ENCODE data around the gene RHEBL1.

Gene RHEBL1

DNA sequence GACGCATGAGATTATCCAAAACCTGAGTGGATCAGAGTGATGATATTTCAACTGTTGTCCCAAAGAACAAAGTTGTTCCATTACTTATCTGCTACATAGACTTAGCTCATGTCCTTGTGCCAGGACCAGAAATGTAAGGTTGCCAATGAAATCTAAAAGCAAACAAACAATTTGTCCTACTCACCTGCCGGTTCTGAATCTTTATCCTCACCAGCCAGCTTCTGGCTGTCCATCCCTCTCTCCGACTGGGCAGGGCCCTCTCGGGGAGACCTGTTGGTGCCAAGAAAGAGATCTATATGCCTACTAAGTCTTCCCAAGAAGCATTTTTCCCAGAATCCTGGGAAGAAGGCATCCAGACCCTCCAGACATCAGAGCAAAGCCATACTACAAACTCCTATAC is 14.7 kb downstream of the RHEBL1 start:
- DNase-seq (ENCODE audit: low read depth in 1 of 2, low spot score in 1 of 2) = no peak

DNA sequence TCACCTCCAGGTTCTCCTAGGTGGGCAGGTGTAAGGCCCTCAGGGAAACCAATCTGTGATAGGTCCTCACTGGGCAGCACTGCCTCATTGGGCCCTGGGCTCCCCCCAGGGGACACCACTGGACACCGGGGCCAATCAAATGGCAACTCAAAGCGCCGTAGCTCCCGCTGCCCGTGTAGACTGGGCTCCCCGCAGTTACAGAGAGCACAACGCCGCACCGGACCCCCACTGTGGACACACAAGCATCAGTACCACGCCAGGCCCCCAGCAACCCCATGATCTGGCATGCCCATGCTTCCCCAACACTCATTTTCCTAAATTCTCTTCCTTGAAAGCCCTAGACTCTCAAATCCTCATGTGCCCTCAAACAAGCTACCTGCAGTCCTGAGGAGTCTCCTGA is 15.3 kb downstream of the RHEBL1 start:
- DNase-seq (ENCODE audit: low read depth in 1 of 2, low spot score in 1 of 2) = no peak

DNA sequence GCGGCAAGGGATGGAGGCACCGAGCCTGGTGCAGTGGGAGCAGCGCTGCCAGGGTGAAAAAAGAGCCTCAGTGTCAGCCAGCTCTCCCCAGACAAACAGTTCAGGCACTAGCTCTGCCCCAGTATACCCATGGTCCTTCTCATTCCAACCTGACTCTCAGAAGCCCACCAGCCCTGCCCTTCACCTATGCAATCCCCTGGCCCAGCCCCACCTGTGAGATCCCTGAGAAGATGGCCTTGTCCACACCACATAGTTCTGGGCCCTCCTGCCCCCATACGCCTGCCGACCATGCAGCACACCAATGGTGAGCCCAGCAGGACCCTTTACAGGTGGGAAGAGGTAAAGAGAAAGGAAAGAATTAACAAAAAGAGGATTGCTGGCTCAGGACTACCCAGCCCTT is 15.7 kb downstream of the RHEBL1 start:
- no peak for DNase-seq (ENCODE audit: low read depth in 1 of 2, low spot score in 1 of 2)

DNA sequence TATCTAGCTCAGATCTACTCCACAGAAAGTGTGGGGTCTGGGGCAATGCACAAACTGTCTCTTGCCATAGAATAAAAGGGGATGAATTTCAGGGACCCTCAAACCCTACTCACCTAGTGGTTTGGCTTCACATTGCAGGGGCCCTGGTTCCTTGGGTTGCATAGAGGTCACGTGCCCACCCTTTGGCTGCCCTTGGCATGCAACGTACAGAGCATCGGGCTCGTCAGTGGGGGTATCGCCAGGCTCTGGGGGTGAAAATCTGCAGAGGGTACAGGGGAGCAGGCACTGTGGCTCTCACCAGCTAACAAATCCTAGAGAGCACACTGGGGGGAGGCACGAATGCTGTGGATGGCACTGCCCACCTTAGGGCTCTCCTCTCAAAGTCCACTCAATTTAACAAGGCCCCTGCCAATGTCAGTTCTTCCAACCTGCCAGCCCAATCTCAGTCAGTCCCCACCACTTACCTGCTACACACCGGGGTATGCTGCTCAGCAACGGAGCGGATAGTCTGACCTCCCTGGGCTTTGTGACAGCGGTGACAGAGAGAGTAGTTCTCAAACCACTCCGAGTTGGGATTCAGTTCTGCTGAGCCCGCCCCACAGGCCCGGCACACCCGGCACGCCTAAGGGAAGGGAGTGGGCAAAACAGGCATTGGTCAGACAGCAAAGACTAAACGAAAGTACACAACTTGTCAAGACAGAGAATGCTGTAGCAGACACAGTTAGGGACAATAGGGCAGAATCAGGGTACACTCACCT is 17.1 kb downstream of the RHEBL1 start:
- no peak for DNase-seq (ENCODE audit: low read depth in 1 of 2, low spot score in 1 of 2)

DNA sequence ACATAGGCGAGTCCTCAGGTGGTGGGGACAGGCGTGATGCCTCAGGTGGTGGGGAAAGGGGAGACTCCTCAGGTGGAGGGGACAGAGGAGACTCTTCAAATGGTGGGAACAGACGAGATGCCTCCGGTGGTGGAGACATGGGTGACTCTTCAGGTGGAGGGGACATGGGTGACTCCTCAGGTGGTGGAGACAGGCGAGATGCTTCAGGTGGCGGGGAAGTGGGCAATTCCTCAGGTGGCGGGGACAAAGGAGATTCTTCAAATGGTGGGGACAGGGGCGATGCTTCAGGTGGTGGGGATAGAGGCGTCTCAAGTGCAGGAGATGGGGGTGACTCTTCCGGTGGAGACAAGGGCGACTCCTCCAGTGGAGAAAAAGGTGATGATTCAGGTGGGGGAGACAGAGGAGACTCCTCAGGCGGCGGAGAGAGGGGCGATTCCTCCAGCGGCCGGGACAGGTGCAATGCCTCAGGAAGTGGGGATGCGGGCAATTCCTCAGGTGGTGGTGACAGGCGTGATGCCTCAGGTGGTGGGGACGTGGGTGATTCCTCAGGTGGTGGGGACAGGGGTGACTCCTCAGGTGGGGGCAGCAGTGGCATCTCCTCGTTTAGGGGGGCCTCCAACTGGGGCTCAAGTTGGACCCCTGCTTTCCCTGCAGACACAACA is 17.9 kb downstream of the RHEBL1 start:
- DNase-seq (ENCODE audit: low read depth in 1 of 2, low spot score in 1 of 2) = no peak

DNA sequence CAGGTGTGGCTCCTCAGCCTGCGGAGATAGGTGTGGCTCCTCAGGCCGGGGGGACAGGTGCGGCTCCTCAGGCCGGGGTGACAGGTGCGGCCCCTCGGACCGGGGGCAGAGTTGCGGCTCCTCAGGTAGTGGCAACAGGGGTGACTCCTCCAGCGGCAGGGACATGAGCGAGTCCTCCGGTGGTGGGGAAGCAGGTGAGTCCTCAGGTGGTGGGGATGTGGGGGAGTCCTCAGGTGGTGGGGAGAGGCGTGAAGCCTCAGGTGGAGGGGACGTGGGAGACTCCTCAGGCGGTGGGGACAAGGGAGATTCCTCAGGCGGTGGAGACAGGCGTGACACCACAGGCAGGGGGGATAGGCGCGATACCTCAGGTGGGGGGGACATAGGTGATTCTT is 18.4 kb downstream of the RHEBL1 start:
- no peak for DNase-seq (ENCODE audit: low read depth in 1 of 2, low spot score in 1 of 2)

DNA sequence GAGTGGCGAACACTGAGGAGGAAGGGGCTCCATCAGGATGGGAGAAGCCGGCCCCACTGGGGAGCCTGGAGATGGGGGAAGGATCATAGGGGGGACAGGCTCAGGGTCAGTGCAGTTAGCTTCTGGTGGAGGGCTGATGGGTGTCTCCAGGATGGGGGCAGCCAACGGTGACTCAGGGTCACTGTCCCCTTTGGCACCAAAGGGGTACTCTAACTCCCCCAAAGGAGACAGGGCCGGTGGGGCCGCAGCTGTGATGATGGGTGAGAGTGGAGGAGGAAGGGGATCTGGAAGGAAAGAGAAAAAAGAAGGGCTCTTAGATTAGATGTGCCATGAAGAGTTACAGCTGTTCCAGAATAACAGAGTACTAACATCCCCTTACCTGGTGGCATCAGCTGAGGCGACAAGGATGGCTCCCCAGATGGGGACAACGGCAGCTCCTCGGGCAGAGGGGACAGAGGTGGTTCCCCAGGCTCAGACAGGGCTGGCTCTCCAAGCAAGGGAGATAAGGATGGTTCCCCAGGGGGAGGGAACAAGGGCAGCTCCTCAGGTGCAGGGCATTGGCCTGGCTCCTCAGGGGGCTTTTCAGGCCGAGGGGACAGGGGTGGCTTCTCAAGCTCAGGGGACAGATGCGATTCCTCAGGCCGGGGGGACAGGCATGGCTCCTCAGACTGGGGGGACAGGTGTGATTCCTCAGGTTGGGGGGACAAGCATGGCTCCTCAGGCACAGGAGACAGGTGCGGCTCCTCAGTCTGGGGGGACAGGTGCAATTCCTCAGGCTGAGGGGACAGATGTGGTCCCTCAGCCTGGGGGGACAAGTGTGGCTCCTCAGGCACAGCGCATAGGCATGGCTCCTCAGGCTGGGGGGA is 19.0 kb downstream of the RHEBL1 start:
- no peak for DNase-seq (ENCODE audit: low read depth in 1 of 2, low spot score in 1 of 2)

DNA sequence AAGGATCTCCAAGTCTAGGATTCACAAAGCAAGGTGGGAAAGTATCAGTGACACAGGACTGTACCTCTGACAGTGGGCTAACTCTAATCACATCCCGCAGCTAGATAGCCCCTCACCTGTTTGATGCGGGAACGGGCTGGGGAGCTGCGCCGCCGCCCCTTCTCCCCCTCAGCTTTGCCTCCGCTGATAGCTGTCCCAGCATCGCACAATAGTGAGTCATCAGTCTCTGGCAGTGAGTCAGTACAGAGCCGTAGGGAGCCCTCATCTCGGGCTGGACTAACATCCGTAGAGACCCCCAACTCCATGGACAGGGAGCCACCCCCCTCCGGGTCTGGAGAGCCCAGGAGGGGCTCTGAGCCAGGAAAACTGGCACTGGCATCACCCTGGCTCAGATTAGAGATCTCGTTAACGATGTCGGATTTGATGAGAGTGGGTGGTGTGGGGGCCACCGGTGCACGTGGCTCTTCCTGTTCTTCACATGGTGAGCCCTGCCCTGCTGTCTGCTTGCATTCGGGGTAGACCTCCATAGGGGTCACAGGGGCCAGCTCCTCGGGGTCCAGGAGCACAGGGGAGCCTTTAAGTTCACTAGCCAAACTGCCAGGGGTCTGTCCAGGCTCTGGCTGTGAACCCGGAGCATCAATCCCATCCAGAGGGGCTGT is 20.1 kb downstream of the RHEBL1 start:
- DNase-seq (ENCODE audit: low read depth in 1 of 2, low spot score in 1 of 2) = no peak

DNA sequence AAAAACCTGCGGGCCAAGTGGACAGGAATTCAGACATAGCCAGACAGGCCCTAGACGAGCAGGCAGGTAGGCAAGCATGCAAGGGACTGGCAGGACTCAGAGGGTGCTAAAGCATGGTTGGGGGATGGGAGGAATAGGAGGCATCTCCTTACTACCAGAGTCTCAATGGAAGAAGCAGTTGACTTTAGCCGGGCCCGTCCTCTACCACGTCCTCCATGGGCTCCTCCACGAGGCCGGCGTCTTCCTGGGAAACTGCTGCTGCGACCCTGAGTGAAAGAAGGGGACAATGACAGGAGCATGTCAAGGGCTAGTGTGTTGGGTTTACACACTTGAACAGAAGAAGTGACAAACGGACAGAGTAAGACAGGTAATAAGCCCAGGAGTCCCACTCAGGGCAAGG is 20.8 kb downstream of the RHEBL1 start:
- no peak for DNase-seq (ENCODE audit: low read depth in 1 of 2, low spot score in 1 of 2)

DNA sequence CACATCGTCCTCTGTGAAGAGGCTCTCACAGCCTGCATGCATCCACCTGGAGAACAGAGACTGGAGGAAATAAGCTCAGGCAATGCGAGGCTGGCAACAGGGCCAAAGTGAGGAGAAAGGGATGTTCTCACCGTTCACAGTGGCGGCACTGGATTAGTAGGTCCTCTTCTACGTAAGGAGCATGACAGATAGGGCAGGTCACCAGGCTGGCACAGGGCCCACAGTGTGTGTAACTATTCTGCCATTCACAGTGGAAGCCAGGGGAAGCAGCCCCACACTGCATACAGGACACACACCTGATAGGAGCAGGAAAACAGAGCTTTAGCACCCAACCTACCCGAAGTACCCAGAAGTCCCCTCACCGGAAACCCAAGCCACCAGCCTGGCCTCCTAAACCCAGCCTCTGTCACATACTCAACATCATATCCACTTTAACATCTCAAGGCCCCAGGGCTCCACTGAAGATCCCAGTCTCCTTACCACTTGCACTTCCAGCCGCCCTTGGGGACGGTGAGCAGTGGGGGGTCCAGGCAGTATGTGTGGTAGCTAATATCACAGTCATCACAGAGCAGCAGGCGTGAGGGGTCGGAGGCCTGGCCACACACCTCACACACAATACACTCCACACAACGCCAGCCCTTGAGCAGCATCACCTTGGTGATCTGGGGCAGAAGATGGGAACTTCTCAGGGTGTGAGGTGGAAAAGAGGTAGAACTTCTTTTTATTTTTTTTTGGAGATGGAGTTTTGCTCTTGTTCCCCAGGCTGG is 23.5 kb downstream of the RHEBL1 start:
- DNase-seq (ENCODE audit: low read depth in 1 of 2, low spot score in 1 of 2) = no peak

DNA sequence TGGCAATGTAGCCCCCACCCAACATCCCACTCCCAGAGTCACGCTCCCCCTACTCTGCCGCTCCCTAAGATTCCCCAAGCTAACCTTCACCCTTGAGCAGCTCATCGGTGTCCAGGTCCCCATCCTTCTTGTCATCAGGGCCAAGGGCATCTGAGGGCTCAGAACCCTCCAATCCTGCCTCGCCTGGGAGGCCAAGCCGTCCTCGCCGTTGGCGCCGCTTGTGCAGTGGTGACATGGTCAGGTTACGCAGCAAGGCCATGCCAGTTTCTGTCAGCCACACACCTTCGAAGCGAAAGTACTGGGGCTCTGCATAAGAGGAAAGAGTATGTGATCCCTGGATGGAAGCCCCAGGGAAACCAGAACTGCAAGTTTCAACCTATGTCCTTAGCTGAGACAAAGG is 25.1 kb downstream of the RHEBL1 start:
- DNase-seq (ENCODE audit: low read depth in 1 of 2, low spot score in 1 of 2) = no peak

DNA sequence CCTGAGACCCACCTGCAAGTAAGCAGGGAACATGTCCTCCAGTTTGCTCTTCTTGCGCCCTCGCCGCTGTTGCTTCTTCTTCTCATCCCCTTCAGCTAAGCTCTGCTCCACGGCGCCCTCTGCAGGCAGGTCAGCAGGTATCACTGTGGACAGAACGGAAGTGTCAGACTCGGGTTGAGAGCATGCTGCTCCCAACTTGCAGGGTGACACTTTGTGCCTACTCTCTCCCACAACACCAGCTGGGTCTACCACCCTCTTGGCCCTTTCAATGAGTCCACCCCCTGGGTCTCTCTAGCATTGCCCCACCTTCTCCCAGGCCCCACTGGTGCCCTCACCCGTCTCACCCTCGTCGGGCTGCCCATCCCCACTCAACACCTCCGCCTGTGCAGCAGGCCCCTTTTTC is 25.9 kb downstream of the RHEBL1 start:
- peak; percentile 60 to 68 for DNase-seq (ENCODE audit: low read depth in 1 of 2, low spot score in 1 of 2)

DNA sequence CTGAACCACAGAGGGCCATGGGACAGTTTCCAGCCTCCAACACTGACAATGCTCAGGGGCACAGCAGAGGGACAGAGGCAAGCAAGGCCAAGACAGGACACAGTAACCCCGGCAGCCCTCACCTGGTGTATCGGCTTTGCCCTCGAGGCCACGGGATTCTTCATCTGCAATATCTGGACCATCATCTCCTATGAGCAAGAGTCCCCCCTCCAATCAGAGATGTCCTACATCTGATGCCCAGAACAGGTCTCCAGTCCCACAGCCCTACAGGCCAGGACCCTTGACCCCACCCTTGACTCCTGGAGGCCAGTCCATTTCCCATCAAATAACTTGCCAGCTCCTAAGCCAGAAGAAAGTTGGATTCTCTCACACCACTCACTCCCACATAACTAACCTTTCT is 26.5 kb downstream of the RHEBL1 start:
- DNase-seq (ENCODE audit: low read depth in 1 of 2, low spot score in 1 of 2) = no peak

DNA sequence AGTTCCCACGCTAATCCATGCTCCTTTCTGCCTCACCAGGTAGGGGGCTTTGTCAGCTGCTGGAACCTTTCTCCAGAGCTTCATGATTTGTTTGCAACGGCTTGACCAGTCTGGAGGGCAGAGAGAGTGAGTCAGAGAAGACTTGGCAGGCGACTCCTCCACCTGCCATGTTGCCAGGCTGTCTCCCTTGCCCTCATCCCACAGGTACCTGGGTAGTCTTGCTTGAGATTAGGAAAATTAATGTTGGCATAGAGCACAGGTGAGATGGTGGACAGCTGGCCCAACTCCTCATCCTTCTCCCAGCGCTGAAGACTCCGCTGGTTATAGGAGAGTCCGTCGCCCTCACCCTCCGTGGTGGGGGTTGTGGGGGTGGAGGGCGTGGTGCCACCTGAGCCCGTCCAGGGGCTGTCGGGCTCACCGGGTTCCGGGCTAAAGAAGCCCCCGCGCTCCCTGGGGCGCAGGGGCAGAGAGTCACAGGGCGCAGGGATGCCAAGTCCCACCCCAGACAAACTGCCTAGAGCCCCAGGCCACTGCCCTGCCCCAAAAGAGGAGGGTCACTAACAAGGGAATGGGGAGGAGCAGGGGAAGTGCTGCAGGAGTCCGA is 27.8 kb downstream of the RHEBL1 start:
- DNase-seq (ENCODE audit: low read depth in 1 of 2, low spot score in 1 of 2) = no peak

DNA sequence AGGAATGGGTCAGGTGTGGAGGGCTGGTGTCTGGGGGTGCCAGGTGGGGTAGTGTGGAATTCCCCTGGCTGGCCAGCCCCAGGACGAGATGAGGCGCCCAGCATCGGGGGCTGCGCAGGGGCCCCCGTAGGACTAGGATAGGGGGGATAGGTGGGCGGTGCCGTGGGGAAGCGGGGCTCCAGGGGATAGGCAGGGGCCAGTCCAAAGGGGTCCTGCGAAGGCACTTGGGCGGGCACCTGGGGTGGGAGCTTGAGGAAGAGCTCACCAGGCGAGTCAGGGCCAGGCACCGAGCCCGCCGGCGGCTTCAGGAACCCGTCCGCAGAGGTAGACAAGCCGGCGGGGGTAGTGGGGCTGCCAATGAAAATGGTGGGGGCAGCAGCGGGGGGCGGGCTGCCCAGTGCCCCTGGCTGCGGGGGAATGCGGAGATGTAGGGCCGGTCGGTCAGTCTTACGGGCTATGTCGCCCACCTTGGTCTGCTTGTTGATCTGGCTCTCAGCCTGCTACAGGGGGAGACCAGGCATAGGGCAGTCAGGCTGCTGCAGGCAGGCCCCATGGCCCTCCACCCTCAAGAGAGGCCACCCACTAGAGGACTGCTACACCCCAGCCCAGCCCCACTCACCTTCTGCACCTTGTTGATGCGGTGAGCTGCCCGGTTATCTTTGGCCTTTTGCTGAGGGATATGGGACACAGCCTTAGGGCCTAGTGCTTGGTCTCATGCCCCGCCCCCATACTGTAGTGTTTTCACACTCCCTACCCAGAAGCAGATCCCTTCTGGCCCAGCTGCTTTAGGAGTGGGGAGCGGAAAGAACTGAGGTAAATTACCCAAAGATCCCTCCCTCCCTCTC is 28.5 kb downstream of the RHEBL1 start:
- DNase-seq (ENCODE audit: low read depth in 1 of 2, low spot score in 1 of 2) = no peak

DNA sequence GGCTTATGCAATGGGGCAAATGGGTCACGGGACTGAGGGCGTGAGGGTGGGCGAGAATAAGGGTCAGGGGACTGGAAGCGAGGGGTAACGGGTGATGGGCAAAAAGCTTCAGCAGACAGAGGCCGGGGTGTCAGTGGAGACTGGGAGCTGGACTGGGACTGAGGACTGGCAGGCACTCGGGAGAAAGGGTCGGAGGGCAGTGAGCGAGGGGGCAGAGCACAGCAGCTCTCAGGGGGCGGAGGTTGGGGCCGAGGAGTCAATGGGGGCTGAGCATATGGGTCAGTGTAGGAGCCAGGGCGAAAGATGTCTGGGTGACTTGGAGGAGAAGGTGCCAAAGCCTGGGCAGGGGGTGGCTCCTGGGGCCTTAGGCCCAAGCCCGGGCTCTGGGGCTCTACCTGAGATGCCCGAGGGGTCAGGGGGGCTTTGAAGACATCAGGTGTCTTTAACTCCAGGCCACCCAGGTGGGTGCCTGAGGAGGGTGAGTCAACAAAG is 29.4 kb downstream of the RHEBL1 start:
- no peak for DNase-seq (ENCODE audit: low read depth in 1 of 2, low spot score in 1 of 2)

DNA sequence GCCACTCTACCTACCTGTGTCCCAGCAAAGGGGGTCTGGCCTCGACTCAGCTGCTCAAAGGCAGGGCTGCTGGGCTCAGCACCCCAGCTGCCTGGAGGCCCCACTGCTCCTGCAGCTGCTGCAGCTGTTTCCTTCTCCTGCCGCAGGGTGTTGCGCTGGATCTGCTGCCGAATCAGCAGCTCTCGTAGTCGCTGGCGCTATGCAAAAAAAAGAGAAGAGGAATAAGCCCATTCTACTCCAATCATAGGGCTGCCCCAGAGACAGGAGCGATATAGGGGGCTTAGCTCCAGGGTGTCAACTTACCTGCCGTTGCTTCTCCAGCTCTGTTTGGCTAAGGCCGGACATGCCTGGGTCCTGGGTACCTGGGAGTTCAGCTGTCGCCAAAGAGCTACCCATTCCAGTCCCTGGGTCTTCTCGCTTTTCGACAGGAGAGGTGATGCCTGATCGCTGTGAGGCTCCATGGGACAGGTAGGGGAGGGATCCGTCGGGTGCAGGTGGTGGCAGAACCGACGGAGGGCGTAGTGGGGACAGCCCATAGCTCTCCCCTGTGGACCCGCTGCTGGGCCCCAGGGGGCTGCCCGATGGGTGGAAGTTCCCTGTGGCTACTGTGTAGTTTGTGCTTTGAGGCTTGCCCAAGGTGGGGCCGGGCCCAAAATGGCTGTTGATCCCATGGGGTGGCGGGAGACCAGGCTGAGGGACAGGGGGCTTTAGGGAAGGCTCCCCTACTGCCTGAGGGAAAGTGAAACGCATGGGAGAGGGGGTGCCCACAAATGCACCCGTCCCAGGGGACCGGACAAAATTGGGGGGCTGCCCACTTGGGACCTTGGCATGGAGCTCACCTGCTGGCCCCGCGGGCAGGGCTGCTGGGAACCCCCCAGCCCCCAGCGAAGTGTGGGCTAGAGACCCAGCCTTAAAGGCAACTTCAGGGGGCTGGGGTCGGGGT is 30.1 kb downstream of the RHEBL1 start:
- DNase-seq (ENCODE audit: low read depth in 1 of 2, low spot score in 1 of 2) = no peak

DNA sequence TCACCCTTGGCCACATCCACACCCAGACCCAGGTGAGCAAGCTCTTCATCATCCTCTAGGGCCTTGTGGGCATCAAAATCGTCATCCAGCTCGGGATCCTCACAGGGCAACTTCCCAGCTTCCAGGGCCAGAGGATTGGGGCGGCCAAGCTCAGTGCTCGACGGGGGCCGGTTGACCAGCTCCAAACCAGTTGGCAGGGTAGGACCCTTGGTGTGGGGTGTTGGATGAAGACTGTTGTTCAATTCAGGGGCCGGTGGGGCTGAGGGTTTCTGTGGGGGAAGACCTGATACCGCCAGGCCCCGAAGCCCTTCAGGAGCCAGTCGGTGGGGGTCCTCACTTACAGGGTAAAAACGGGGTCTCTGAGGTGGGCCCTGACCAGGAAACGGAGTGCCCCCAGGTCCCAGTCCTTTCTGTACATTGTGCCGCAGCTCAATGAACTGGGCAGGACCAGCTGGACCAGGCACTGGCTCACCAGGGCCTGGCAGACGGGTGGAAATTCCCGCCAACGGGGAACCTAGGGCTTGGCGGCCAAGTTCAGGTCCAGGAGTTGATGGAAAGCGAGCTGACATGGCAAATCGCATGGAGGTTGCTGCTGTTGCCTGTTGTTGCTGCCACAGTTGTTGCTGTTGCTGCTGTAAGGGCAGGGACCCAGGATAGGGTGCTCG is 31.4 kb downstream of the RHEBL1 start:
- DNase-seq (ENCODE audit: low read depth in 1 of 2, low spot score in 1 of 2) = no peak

Data from activated T-helper 1 cell treated with anti-CD3 and anti-CD28 coated beads, Interleukin-2, amount 50 U/mL, for 16 hours (primary cell).